GM12878 (cell line): ENCODE data around the gene CHTOP.

ENCODE experiments used
- BACH1 ChIP-seq: fragments of 450-650 bp; IDR thresholded peaks from 2 replicates; pipeline ENCODE4 v1.6.1; 2017; ENCODE audit warnings: mild to moderate bottlenecking, borderline replicate concordance
- BCLAF1 ChIP-seq: fragments of 450-650 bp; IDR thresholded peaks from 2 replicates; pipeline ENCODE4 v1.6.1; 2017; ENCODE audit warnings: antibody characterized with exemption, mild to moderate bottlenecking, moderate library complexity
- BRCA1 ChIP-seq: IDR thresholded peaks from 2 replicates; pipeline ENCODE4 v1.6.1; 2011; ENCODE audit warnings: low read depth, low read length, improper control_type of control experiment
- CTCF ChIP-seq, 3 experiments: IDR thresholded peaks in 2 of 3; conservative IDR thresholded peaks in 1 of 3; 2 replicates each; pipeline ENCODE4 v1.5.1; 2011; ENCODE audit warnings: low read depth in 3 of 3, low read length in 3 of 3, mild to moderate bottlenecking in 3 of 3, control low read depth in 2 of 3, moderate library complexity in 2 of 3, inconsistent platforms in 1 of 3, mixed read lengths in 1 of 3; ENCODE audit not compliant: control insufficient read depth in 2 of 3, insufficient read depth in 1 of 3; ENCODE audit errors: extremely low read depth in 1 of 3
- MTA3 ChIP-seq: IDR thresholded peaks from 2 replicates; pipeline ENCODE4 v1.6.1; 2012; ENCODE audit warnings: low read length, inconsistent platforms, borderline replicate concordance
- REST ChIP-seq: IDR thresholded peaks from 2 replicates; pipeline ENCODE4 v1.6.1; 2012; ENCODE audit warnings: mild to moderate bottlenecking, low read depth, low read length
- TAF1 ChIP-seq: IDR thresholded peaks from 2 replicates; pipeline ENCODE4 v1.6.1; 2011; ENCODE audit warnings: mild to moderate bottlenecking, low read depth, low read length, borderline replicate concordance
- ZNF274 ChIP-seq: IDR thresholded peaks from one replicate; pipeline ENCODE4 v1.8.0; 2011; ENCODE audit not compliant: insufficient read length, insufficient read depth

GRCh38 chr1:153685544-153686340, 51.9 kb downstream of the CHTOP start:
- TF ChIP-seq BACH1 (no peak), BRCA1 (no peak), CTCF (IDR thresholded peaks at IDR 0.05 in 2 of 3, conservative IDR thresholded peaks at IDR 0.05 in 1 of 3; ENCODE audit: control insufficient read depth in 2 of 3, extremely low read depth in 1 of 3, insufficient read depth in 1 of 3, low read depth in 3 of 3, low read length in 3 of 3) (no peak), REST (no peak), TAF1 (no peak), ZNF274 (no peak), MTA3 (no peak), BCLAF1 (no peak)
